Uterus (tissue), 2 donors: ENCODE measurements around the gene SIRT4.

Source experiments
- CTCF ChIP-seq, 4 experiments: fragments of 200-600 bp in 2 of 4; fragments of 450-650 bp in 2 of 4; sonication (generic) in 2 of 4; IDR thresholded peaks; one replicate each; pipeline ENCODE4 v1.5.1; 2016 to 2019; ENCODE audit warnings: antibody characterized with exemption in 4 of 4, mild to moderate bottlenecking in 2 of 4, moderate library complexity in 1 of 4
- POLR2A ChIP-seq, 2 donors: fragments of 450-650 bp; IDR thresholded peaks; one replicate each; pipeline ENCODE4 v1.6.1; 2016; ENCODE audit warnings: antibody characterized with exemption in 2 of 2, mild to moderate bottlenecking in 1 of 2, moderate library complexity in 1 of 2

DNA sequence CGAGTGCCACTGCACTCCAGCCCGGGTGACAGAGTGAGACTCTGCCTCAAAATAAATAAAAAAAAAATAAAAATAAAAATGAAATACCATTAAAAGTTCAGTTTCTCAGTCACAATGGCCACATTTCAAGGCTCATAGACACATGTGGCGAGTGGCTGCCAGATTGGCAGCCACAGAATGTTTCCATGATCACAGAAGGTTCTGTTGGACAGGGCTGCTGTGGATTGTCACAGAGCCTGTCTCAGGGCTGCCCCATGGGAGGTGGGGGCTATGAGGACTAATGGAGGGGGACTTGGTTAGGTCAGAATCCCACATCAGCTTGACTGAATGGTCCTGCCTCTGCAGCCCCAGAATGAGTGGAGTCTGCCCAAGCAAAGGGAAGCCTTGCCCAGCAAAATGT lies 29.3 kb downstream of the SIRT4 start:
- no peak for TF ChIP-seq CTCF (IDR thresholded peaks at IDR 0.05)
- no peak for TF ChIP-seq POLR2A (IDR thresholded peaks at IDR 0.05)
